Measurements from ENCODE around the gene ABHD4.
"Not testable (repeated sequence)": the region's sequence is repeated elsewhere in the genome, so short reads cannot be mapped to it uniquely, and the experiment has no call there.

The ABHD4 gene

GRCh38 chr14:22561661-22562579, 36.2 kb upstream of the ABHD4 start:
- peak; percentile 70 for DNase-seq (ENCODE audit: low spot score)

GRCh38 chr14:22563987-22564386, 34.1 kb upstream of the ABHD4 start:
- DNase-seq (ENCODE audit: low spot score): no peak

GRCh38 chr14:22564463-22564862, 33.6 kb upstream of the ABHD4 start:
- DNase-seq (ENCODE audit: low spot score): no peak

GRCh38 chr14:22565391-22565945, 32.6 kb upstream of the ABHD4 start:
- DNase-seq (ENCODE audit: low spot score): no peak

GRCh38 chr14:22566266-22566665, 31.8 kb upstream of the ABHD4 start:
- DNase-seq (ENCODE audit: low spot score): not testable (repeated sequence)

GRCh38 chr14:22566845-22567244, 31.3 kb upstream of the ABHD4 start:
- DNase-seq (ENCODE audit: low spot score): no peak

- DNase-seq (ENCODE audit: low spot score): no peak
Measured at GRCh38 chr14:22567437-22567836, 30.7 kb upstream of the ABHD4 start.

- no peak for DNase-seq (ENCODE audit: low spot score)
Measured at GRCh38 chr14:22569106-22569736, 28.9 kb upstream of the ABHD4 start.

- DNase-seq (ENCODE audit: low spot score): no peak
Measured at GRCh38 chr14:22569737-22570131, 28.4 kb upstream of the ABHD4 start.

GRCh38 chr14:22570132-22570949, 27.8 kb upstream of the ABHD4 start:
- DNase-seq (ENCODE audit: low spot score): peak; percentile 92

GRCh38 chr14:22572562-22573058, 25.5 kb upstream of the ABHD4 start:
- no peak for DNase-seq (ENCODE audit: low spot score)

- DNase-seq (ENCODE audit: low spot score): no peak
Measured at GRCh38 chr14:22573804-22574203, 24.3 kb upstream of the ABHD4 start.

GRCh38 chr14:22577334-22577908, 20.7 kb upstream of the ABHD4 start:
- no peak for DNase-seq (ENCODE audit: low spot score)

- no peak for DNase-seq (ENCODE audit: low spot score)
Measured at GRCh38 chr14:22579236-22579635, 18.9 kb upstream of the ABHD4 start.

GRCh38 chr14:22579881-22580280, 18.2 kb upstream of the ABHD4 start:
- no peak for DNase-seq (ENCODE audit: low spot score)

- DNase-seq (ENCODE audit: low spot score): no peak
Measured at GRCh38 chr14:22580625-22581024, 17.5 kb upstream of the ABHD4 start.

- no peak for DNase-seq (ENCODE audit: low spot score)
Measured at GRCh38 chr14:22583994-22584393, 14.1 kb upstream of the ABHD4 start.

- no peak for DNase-seq (ENCODE audit: low spot score)
Measured at GRCh38 chr14:22587247-22587646, 10.9 kb upstream of the ABHD4 start.

GRCh38 chr14:22587677-22588422, 10.2 kb upstream of the ABHD4 start:
- not testable (repeated sequence) for DNase-seq (ENCODE audit: low spot score)

GRCh38 chr14:22588526-22589095, 9.5 kb upstream of the ABHD4 start:
- DNase-seq (ENCODE audit: low spot score): no peak

All from SW480 (cell line).